IMR-90 (cell line): Measurements from ENCODE around the gene IGSF8. TPM values are rescaled to one million over a fixed set of nuclear protein-coding genes. Genes with fewer than 3 reads are reported as not detected.

Source experiments
- ATAC-seq: fragments of 200-7000 bp; cut with Tn5 transposase; 2 replicates; pipeline ENCODE4 v1.9.1; 2020; ENCODE audit warnings: low read depth, mild to moderate bottlenecking, moderate library complexity
- BruUV-seq: library from RNA; stranded (reverse); fragments of 400-500 nt; replicated peaks from 2 replicates; lab custom pipeline; 2021; lab: Mats Ljungman, UMichigan
- CTCF ChIA-PET: fragments of 300-600 bp; formaldehyde crosslinking; extraction: SDS; loops from one replicate; lab custom pipeline; 2021; ENCODE audit warnings: antibody characterized with exemption; lab: Yijun Ruan, JAX
- POLR2A ChIA-PET: fragments of 300-600 bp; sonication (Branson Sonifier 250); formaldehyde crosslinking; loops from one replicate; lab custom pipeline; 2022; ENCODE audit warnings: antibody characterized with exemption; ENCODE audit not compliant: unreplicated experiment; lab: Charles Lee
- DNase-seq: peaks from one replicate; pipeline ENCODE4 v3.0.0; 2013
- H2AFZ ChIP-seq: replicated peaks from 2 replicates; pipeline ENCODE3; 2013; ENCODE audit warnings: low read length, mild to moderate bottlenecking; ENCODE audit not compliant: poor library complexity
- H2AK5ac ChIP-seq: 2 replicates; pipeline ENCODE4 v1.6.1; 2013; ENCODE audit warnings: low read depth, low read length, inconsistent platforms
- H2AK9ac ChIP-seq: replicated peaks from 2 replicates; pipeline ENCODE3; 2013; ENCODE audit warnings: mild to moderate bottlenecking, low read depth, low read length, moderate library complexity; ENCODE audit not compliant: poor library complexity
- H2BK120ac ChIP-seq: 2 replicates; pipeline ENCODE4 v1.6.1; 2013; ENCODE audit warnings: low read depth, low read length, inconsistent platforms
- H2BK15ac ChIP-seq: 3 replicates; pipeline ENCODE4 v1.6.1; 2013; ENCODE audit warnings: low read depth, low read length, inconsistent platforms
- H2BK20ac ChIP-seq: 2 replicates; pipeline ENCODE4 v1.6.1; 2013; ENCODE audit warnings: low read depth, mild to moderate bottlenecking, inconsistent platforms, low read length, moderate library complexity
- H2BK5ac ChIP-seq: 2 replicates; pipeline ENCODE4 v1.6.1; 2013; ENCODE audit warnings: mild to moderate bottlenecking, low read depth, low read length, inconsistent platforms; ENCODE audit not compliant: poor library complexity, severe bottlenecking
- H3K14ac ChIP-seq: replicated peaks from 2 replicates; pipeline ENCODE4 v1.6.1; 2013; ENCODE audit warnings: low read depth, low read length, inconsistent platforms
- H3K18ac ChIP-seq: 2 replicates; pipeline ENCODE4 v1.6.1; 2013; ENCODE audit warnings: low read depth, low read length, control low read depth
- H3K23ac ChIP-seq: 2 replicates; pipeline ENCODE4 v1.6.1; 2013; ENCODE audit warnings: low read depth, low read length, inconsistent platforms
- H3K27ac ChIP-seq: 2 replicates; pipeline ENCODE4 v1.5.1; 2013; ENCODE audit warnings: mild to moderate bottlenecking, control low read depth, low read length; ENCODE audit not compliant: insufficient read depth
- H3K27me3 ChIP-seq: 2 replicates; pipeline ENCODE4 v1.6.1; 2013; ENCODE audit warnings: low read length; ENCODE audit not compliant: control insufficient read depth, insufficient read depth
- H3K36me3 ChIP-seq: 2 replicates; pipeline ENCODE4 v1.6.1; 2013; ENCODE audit warnings: low read length, mixed read lengths; ENCODE audit not compliant: control insufficient read depth, insufficient read depth
- H3K4ac ChIP-seq: 2 replicates; pipeline ENCODE4 v1.6.1; 2013; ENCODE audit warnings: low read depth, low read length, inconsistent platforms
- H3K4me1 ChIP-seq: 2 replicates; pipeline ENCODE4 v1.6.1; 2013; ENCODE audit warnings: low read length, mixed read lengths; ENCODE audit not compliant: control insufficient read depth, insufficient read depth
- H3K4me2 ChIP-seq: 2 replicates; pipeline ENCODE4 v1.6.1; 2013; ENCODE audit warnings: low read depth, mild to moderate bottlenecking, control low read depth, low read length, moderate library complexity
- H3K4me3 ChIP-seq: 2 replicates; pipeline ENCODE4 v1.5.1; 2013; ENCODE audit warnings: low read depth, mild to moderate bottlenecking, control low read depth, low read length, moderate library complexity; ENCODE audit not compliant: insufficient read depth
- H3K56ac ChIP-seq: 2 replicates; pipeline ENCODE4 v1.6.1; 2013; ENCODE audit warnings: low read length, inconsistent platforms; ENCODE audit not compliant: insufficient read depth; ENCODE audit errors: extremely low read depth
- H3K79me1 ChIP-seq, 2 experiments: 2 replicates each; pipeline ENCODE4 v1.6.1; 2013; ENCODE audit warnings: low read length in 2 of 2, inconsistent platforms in 1 of 2, low read depth in 1 of 2
- H3K9ac ChIP-seq: 2 replicates; pipeline ENCODE4 v1.6.1; 2013; ENCODE audit warnings: low read depth, low read length, control low read depth
- H3K9me1 ChIP-seq: 2 replicates; pipeline ENCODE4 v1.6.1; 2013; ENCODE audit warnings: low read length, inconsistent platforms; ENCODE audit not compliant: insufficient read depth
- H3K9me3 ChIP-seq: 2 replicates; pipeline ENCODE4 v1.6.1; 2013; ENCODE audit warnings: low read length; ENCODE audit not compliant: control insufficient read depth, insufficient read depth
- H4K20me1 ChIP-seq: 2 replicates; pipeline ENCODE4 v1.6.1; 2013; ENCODE audit warnings: low read length, inconsistent platforms; ENCODE audit not compliant: insufficient read depth
- H4K5ac ChIP-seq: 2 replicates; pipeline ENCODE4 v1.6.1; 2013; ENCODE audit warnings: mild to moderate bottlenecking, low read depth, low read length, control low read depth
- H4K8ac ChIP-seq, 2 experiments: 2 replicates each; pipeline ENCODE4 v1.6.1; 2013; ENCODE audit warnings: low read depth in 2 of 2, low read length in 2 of 2, control low read depth in 1 of 2, inconsistent platforms in 1 of 2
- H4K91ac ChIP-seq: 2 replicates; pipeline ENCODE4 v1.6.1; 2013; ENCODE audit warnings: low read depth, low read length, inconsistent platforms; ENCODE audit not compliant: insufficient read depth
- BHLHE40 ChIP-seq: fragments of 150-350 bp; IDR thresholded peaks from 2 replicates; pipeline ENCODE4 v1.6.1; 2016; ENCODE audit warnings: mild to moderate bottlenecking, low read depth, low read length
- CHD1 ChIP-seq: IDR thresholded peaks from 2 replicates; pipeline ENCODE4 v1.6.1; 2012; ENCODE audit warnings: low read depth, low read length, improper control_type of control experiment
- CTCF ChIP-seq: conservative IDR thresholded peaks from 2 replicates; pipeline ENCODE4 v1.5.1; 2012; ENCODE audit warnings: mild to moderate bottlenecking, low read depth, low read length, improper control_type of control experiment
- ELK1 ChIP-seq: fragments of 150-350 bp; IDR thresholded peaks from 2 replicates; pipeline ENCODE4 v1.6.1; 2016; ENCODE audit warnings: low read depth, mild to moderate bottlenecking, low read length, moderate library complexity, borderline replicate concordance
- FOS ChIP-seq: fragments of 150-350 bp; IDR thresholded peaks from 2 replicates; pipeline ENCODE4 v1.6.1; 2016; ENCODE audit warnings: low read depth, low read length
- MAFK ChIP-seq: IDR thresholded peaks from 2 replicates; pipeline ENCODE4 v1.6.1; 2012; ENCODE audit warnings: low read depth, low read length, improper control_type of control experiment
- MAZ ChIP-seq: IDR thresholded peaks from 2 replicates; pipeline ENCODE4 v1.6.1; 2012; ENCODE audit warnings: low read depth, mild to moderate bottlenecking, low read length, improper control_type of control experiment, moderate library complexity, borderline replicate concordance
- MXI1 ChIP-seq: IDR thresholded peaks from 2 replicates; pipeline ENCODE4 v1.6.1; 2012; ENCODE audit warnings: low read depth, mild to moderate bottlenecking, low read length, moderate library complexity, borderline replicate concordance
- NFE2L2 ChIP-seq: fragments of 150-350 bp; IDR thresholded peaks from 2 replicates; pipeline ENCODE4 v1.6.1; 2016; ENCODE audit warnings: low read depth, mild to moderate bottlenecking, low read length
- RAD21 ChIP-seq: IDR thresholded peaks from 2 replicates; pipeline ENCODE4 v1.6.1; 2012; ENCODE audit warnings: low read length, improper control_type of control experiment
- RFX5 ChIP-seq: IDR thresholded peaks from 2 replicates; pipeline ENCODE4 v1.8.0; 2012; ENCODE audit warnings: low read depth, mild to moderate bottlenecking, low read length, moderate library complexity
- SMC3 ChIP-seq: fragments of 150-350 bp; IDR thresholded peaks from 2 replicates; pipeline ENCODE4 v1.6.1; 2016; ENCODE audit warnings: low read depth, mild to moderate bottlenecking, antibody characterized with exemption, low read length, moderate library complexity
- WGBS, 2 experiments: methylation state at CpG; one replicate each; pipeline versions ENCODE4 v1.1.5 to v1.1.7; 2013; ENCODE audit warnings: missing lambda C conversion rate in 2 of 2; ENCODE audit not compliant: insufficient read length in 1 of 2; ENCODE audit errors: extremely low coverage in 2 of 2; 5-methylcytosine and 5-hydroxymethylcytosine counted together
- dilution Hi-C: fragments of 300-500 bp; cut with HindIII; formaldehyde crosslinking; loops from one replicate; pipeline ENCODE4 v1.14.3; 2018; ENCODE audit warnings: low sequenced_read_pairs; ENCODE audit not compliant: unreplicated experiment
- in situ Hi-C: fragments of 300-500 bp; cut with MboI; formaldehyde crosslinking; loops from 3 replicates; pipeline ENCODE4 v1.14.3; 2019; ENCODE audit warnings: low sequenced_read_pairs, inconsistent platforms, mixed read lengths
- intact Hi-C: fragments of 100-400 bp; cut with micrococcal nuclease; formaldehyde crosslinking; loops from 2 replicates; pipeline ENCODE4 v1.10.0; 2022
- polyA plus RNA-seq, 3 experiments: library from polyadenylated mRNA; depleted of rRNA; stranded (reverse); fragments of >200 nt; gene quantifications; 2 replicates each; pipeline ENCODE4 v1.2.3, GENCODE V29; 2012; ENCODE audit warnings: low replicate concordance in 1 of 3
- total RNA-seq: library from RNA; depleted of rRNA; stranded (reverse); fragments of >200 nt; gene quantifications from 2 replicates; pipeline ENCODE4 v1.2.3, GENCODE V29; 2012

IGSF8 gene
- total and polyA plus RNA-seq, 2 of the 4 experiments (the other 2 are of a cell fraction), result 8.8 to 25.2 TPM

- TF ChIP-seq MAFK, result no peak
Measured at GRCh38 chr1:160095382-160096105, 2.9 kb downstream of the IGSF8 start (continued).

GRCh38 chr1:160094806-160095205 lies 3.6 kb downstream of the IGSF8 start:
- no peak overlapping the region for H3K4me2 ChIP-seq
- 95% methylated on average over 10 of the region's 14 CpGs; no CpG with 5 or more reads in 1 of the 2 experiments for WGBS, 2 experiments
- H3K23ac ChIP-seq, result no peak overlapping the region
- H3K9me1 ChIP-seq, result no peaks in the 10 kb centered on the region
- H2AFZ ChIP-seq, result no peak overlapping the region
- H3K4me3 ChIP-seq, result no peak overlapping the region
- no peak overlapping the region for H2AK5ac ChIP-seq
- no peak overlapping the region for H4K8ac ChIP-seq
- H2BK15ac ChIP-seq, result no peak overlapping the region
- no peaks in the 10 kb centered on the region for H3K27me3 ChIP-seq
- peaks cover 0 to 20% of the 10 kb centered on the region in 2 experiments; a peak in 3 of 4 replicates for H3K79me1 ChIP-seq
- no peak overlapping the region for H4K5ac ChIP-seq
- H3K4me1 ChIP-seq, result peaks cover 6% of the 10 kb centered on the region
- H2BK20ac ChIP-seq, result no peak overlapping the region
- DNase-seq (no peak), ATAC-seq (no peak)
- H3K18ac ChIP-seq, result no peak overlapping the region
- H3K9ac ChIP-seq, result no peak overlapping the region
- in situ Hi-C loops, result loop anchor here (10.0 kb wide), 1 partner anchor 260 kb away; no protein-coding TSS in a partner anchor
- no peak overlapping the region for H3K27ac ChIP-seq
- H4K91ac ChIP-seq, result no peak overlapping the region
- no peak overlapping the region for H2BK120ac ChIP-seq
- no peak overlapping the region for H3K14ac ChIP-seq
- H4K20me1 ChIP-seq, result 0 out of 2 replicates have a peak, but pooled peaks cover 5% of the 10 kb centered on the region
- intact Hi-C loops, result no loop called here
- no peak overlapping the region for H2BK5ac ChIP-seq
- no TSS peak for BruUV-seq
- H3K36me3 ChIP-seq, result peaks cover 6% of the 10 kb centered on the region; the same call in 1 of the 2 replicates
- POLR2A ChIA-PET, result no interaction called here
- H3K56ac ChIP-seq, result no peak overlapping the region
- no peaks in the 10 kb centered on the region for H3K9me3 ChIP-seq
- dilution Hi-C loops, result no loop called here
- no peak overlapping the region for H2AK9ac ChIP-seq
- no peak overlapping the region for H3K4ac ChIP-seq
- CTCF ChIA-PET, result no interaction called here
- TF ChIP-seq CHD1 (no peak), MAFK (no peak), BHLHE40 (no peak), RAD21 (no peak), NFE2L2 (no peak), SMC3 (no peak), RFX5 (no peak), CTCF (no peak), FOS (no peak), MXI1 (no peak), MAZ (no peak), ELK1 (no peak)
